HFF-Myc (cell line): ENCODE results near the gene TMEM132D.

Experiments
- DNase-seq: peaks from one replicate; pipeline ENCODE4 v3.0.0-alpha.2; 2011; ENCODE audit warnings: low read depth; ENCODE audit errors: extremely low read depth
- H3K4me3 ChIP-seq: replicated peaks from 2 replicates; pipeline ENCODE4 v1.5.1; 2011; ENCODE audit warnings: low read depth, mild to moderate bottlenecking, control low read depth, low read length
- TF ChIP-seq, protein P1 (sequence below): IDR thresholded peaks from 2 replicates; pipeline ENCODE4 v1.5.1; 2012; ENCODE audit warnings: mild to moderate bottlenecking, low read depth, low read length, control low read depth; ENCODE audit errors: missing control alignments

The TMEM132D gene

DNA sequence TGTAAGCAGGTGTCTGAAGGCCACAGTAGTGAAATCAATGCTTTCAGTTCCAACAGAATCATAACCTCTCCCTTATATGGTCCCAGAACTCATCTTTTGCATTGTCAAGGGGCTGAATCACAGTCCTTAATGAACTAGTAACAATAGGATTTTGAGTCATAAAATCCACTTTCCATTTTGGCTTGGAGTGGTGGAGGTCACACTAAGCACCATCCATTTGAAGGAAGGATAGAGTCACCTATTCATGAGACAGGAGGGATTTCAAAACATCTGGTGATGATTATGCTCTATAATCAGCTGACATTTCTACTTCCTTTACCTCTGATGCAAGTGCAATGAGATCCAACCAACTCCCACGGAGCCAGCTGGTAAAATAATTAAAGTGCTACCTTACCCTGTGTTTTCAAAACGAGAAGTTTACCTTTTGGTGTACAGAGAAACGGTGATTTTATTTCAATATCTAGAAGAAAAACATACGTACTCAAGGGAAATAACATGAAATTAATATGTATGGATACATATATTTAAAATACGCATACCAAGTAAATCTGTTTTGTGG, 59.1 kb downstream of the TMEM132D start:
- DNase-seq = no peak
- TF ChIP-seq, protein P1, sequence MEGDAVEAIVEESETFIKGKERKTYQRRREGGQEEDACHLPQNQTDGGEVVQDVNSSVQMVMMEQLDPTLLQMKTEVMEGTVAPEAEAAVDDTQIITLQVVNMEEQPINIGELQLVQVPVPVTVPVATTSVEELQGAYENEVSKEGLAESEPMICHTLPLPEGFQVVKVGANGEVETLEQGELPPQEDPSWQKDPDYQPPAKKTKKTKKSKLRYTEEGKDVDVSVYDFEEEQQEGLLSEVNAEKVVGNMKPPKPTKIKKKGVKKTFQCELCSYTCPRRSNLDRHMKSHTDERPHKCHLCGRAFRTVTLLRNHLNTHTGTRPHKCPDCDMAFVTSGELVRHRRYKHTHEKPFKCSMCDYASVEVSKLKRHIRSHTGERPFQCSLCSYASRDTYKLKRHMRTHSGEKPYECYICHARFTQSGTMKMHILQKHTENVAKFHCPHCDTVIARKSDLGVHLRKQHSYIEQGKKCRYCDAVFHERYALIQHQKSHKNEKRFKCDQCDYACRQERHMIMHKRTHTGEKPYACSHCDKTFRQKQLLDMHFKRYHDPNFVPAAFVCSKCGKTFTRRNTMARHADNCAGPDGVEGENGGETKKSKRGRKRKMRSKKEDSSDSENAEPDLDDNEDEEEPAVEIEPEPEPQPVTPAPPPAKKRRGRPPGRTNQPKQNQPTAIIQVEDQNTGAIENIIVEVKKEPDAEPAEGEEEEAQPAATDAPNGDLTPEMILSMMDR = no peak
- H3K4me3 ChIP-seq = no peak overlapping the region

DNA sequence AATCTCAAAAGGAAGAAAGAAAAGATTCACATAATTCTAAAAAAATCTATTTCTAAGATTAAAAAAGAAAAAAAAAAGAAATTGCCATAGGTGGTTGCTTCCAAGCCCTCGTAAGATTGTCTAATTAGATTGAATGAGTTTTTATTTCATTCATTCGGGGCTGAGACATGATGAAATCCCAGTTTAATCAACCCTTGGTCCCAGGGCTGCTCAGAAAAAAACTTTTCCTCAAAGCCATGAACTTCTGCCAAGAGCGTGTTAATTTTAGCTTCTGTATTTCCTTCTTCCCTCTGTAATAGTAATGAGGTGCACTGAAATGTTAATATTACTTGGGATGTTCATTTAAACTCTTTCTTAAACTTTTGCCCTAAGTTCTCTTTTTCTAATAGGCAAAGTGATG, 62.6 kb downstream of the TMEM132D start:
- no peak overlapping the region for H3K4me3 ChIP-seq
- no peak for DNase-seq
- TF ChIP-seq, protein P1 = no peak

DNA sequence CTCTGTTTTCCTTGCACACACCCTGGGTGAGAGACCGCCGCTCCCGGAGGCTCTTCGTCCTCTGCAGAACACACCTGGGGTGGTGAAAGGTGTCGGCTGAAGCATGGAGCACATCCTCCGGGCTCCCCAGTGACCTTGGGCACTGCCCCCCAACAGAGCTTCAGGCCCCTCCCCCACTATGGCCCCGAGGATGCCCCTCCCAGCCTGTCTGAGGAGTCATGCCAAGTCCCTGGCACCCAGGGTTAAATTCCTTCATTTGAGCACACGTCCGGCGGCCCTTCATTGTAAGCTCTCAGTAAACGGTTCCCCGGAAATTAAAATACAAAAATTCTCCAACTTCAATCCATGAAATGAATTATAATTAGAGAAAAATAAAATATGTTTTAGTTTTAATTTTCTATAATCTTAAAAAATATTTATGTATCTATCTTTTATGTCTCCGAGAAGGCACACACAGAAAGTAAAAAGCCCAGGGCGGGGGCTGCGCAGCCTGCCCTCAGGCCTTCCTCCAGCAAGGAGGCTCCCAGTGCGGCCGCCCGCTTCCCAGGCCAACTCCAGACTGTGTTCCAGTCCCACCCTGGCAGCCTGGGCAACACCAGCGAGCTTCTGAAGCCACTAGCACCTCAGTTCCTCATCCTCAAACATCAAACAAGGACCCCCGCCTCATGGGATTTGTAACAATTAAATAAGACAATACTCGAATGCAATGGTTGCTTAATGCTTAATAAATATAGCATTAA, 63.5 kb downstream of the TMEM132D start:
- no peak overlapping the region for H3K4me3 ChIP-seq
- TF ChIP-seq, protein P1 = no peak
- DNase-seq = no peak

DNA sequence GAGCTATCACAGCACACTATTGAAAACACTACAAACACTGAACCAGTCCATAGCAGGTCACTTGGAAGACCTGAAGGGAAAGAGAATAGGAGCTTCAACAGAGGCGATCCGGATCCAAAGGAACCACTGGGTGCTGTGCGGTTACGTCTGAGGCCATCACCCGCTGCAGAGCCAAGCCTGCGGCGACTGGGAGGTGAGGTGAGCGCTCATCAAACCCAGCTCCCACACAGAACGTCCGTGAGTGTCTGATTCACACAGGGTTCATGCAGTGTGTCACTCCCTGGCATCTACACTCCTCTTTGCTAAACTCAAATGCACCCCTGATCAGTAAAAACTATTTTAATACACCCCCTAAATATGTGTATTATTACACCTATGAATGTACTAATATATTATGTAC, 64.1 kb downstream of the TMEM132D start:
- DNase-seq = no peak
- H3K4me3 ChIP-seq = no peak overlapping the region
- TF ChIP-seq, protein P1 = no peak

DNA sequence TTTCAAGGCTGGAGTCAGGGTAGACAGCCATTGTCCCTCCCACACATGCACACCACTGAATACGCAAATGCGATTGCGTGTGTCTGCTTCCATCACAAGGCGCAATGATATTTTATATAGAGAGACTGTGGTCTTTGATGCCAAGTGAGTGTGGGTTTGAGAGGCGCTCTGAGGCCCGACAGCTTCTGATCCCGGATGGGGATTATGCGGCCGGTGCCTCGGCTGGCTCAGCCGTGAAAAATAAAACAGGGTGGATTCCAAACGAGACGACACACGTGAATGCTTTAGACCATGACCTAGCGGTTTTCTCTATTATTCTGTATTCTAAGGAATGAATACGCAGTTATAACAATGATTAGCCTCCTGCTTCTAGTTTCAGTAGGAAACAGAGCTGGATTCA, 72.5 kb downstream of the TMEM132D start:
- DNase-seq = no peak
- TF ChIP-seq, protein P1 = no peak
- H3K4me3 ChIP-seq = no peak overlapping the region

DNA sequence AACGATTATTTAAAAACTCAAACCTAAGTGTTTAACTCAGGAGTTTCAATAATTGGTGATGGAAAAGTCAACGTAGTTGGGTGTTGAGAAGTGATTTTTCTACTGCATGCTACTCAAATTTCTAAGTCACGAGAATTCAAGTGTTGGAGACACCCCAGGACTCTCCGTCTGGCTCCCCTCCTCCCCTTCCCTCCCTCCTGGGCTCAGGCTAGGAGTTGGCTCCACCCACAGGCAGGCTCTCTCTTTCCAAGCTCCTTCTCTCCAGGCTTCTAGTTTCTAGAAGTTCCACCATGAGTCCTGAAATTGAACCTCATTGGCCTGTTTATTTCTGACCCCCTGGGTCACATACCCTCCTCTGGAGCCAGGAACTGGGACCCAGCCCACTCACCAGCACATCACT, 73.0 kb downstream of the TMEM132D start:
- no peak for DNase-seq
- no peak overlapping the region for H3K4me3 ChIP-seq
- TF ChIP-seq, protein P1 = no peak
